Liver (tissue), 3 donors: ENCODE measurements around the gene SORCS2.

ENCODE experiments used
- CTCF ChIP-seq: fragments of 150-350 bp; IDR thresholded peaks from 2 replicates; pipeline ENCODE4 v1.5.1; 2017; ENCODE audit warnings: improper control_type of control experiment, low read depth, low read length; ENCODE audit not compliant: missing input control
- EGR1 ChIP-seq, 2 donors: IDR thresholded peaks; 2 replicates each; pipeline ENCODE4 v1.6.1; 2016 to 2018; ENCODE audit warnings: antibody characterized with exemption in 2 of 2, low read depth in 2 of 2
- FOXA1 ChIP-seq: IDR thresholded peaks from 2 replicates; pipeline ENCODE4 v1.6.1; 2016; ENCODE audit warnings: antibody characterized with exemption
- HNF4A ChIP-seq, 2 donors: conservative IDR thresholded peaks; 2 replicates each; pipeline ENCODE4 v1.6.1; 2016; ENCODE audit warnings: antibody characterized with exemption in 2 of 2, mild to moderate bottlenecking in 2 of 2
- JUND ChIP-seq, 2 donors: IDR thresholded peaks; 2 replicates each; pipeline ENCODE4 v1.6.1; 2016; ENCODE audit warnings: antibody characterized with exemption in 2 of 2
- RAD21 ChIP-seq, 2 donors: IDR thresholded peaks; 2 replicates each; pipeline ENCODE4 v1.6.1; 2016; ENCODE audit warnings: antibody characterized with exemption in 2 of 2, mild to moderate bottlenecking in 2 of 2
- REST ChIP-seq: IDR thresholded peaks from 2 replicates; pipeline ENCODE4 v1.6.1; 2016; ENCODE audit warnings: antibody characterized with exemption, mild to moderate bottlenecking
- RXRA ChIP-seq, 2 donors: IDR thresholded peaks; 2 replicates each; pipeline ENCODE4 v1.6.1; 2017 to 2018; ENCODE audit warnings: antibody characterized with exemption in 2 of 2, mild to moderate bottlenecking in 1 of 2
- SP1 ChIP-seq: IDR thresholded peaks from 2 replicates; pipeline ENCODE4 v1.6.1; 2018; ENCODE audit warnings: antibody characterized with exemption, mild to moderate bottlenecking
- TAF1 ChIP-seq: conservative IDR thresholded peaks from 2 replicates; pipeline ENCODE4 v1.6.1; 2016; ENCODE audit warnings: antibody characterized with exemption, mild to moderate bottlenecking
- YY1 ChIP-seq: IDR thresholded peaks from 2 replicates; pipeline ENCODE4 v1.6.1; 2016; ENCODE audit warnings: antibody characterized with exemption, mild to moderate bottlenecking
- TF ChIP-seq, protein P1 (sequence below): IDR thresholded peaks from 2 replicates; pipeline ENCODE4 v1.6.1; 2016; ENCODE audit warnings: antibody characterized with exemption
- donor health status: healthy.
- donor health status: healthy.

DNA sequence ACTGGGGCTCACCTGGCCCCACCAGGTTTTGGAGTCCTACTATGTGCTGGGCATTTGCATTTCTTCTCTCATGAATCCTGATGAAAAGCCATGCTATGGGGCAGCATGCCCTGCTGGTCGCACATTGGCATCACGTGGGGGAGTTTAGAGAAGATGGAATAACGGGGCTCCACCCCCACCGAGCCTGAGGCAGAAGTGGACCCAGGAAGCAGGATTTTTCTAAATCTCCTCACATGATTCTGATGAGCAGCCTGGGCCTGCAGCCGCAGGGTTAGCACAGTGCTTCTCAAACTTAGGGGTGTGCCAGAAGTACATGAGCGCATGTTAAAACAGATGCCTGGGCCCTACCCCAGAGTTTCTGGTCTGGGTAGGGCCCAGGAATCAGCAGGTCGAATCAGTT, 4.6 kb upstream of the SORCS2 start:
- TF ChIP-seq CTCF (no peak), HNF4A (conservative IDR thresholded peaks at IDR 0.05) (no peak), YY1 (no peak), EGR1 (IDR thresholded peaks at IDR 0.05; ENCODE audit: low read depth in 2 of 2) (no peak), FOXA1 (no peak), RXRA (IDR thresholded peaks at IDR 0.05) (no peak), REST (no peak), TAF1 (no peak), SP1 (no peak), JUND (IDR thresholded peaks at IDR 0.05) (no peak), RAD21 (IDR thresholded peaks at IDR 0.05) (no peak)
- TF ChIP-seq, protein P1, sequence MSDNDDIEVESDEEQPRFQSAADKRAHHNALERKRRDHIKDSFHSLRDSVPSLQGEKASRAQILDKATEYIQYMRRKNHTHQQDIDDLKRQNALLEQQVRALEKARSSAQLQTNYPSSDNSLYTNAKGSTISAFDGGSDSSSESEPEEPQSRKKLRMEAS, result no peak
